SK-N-SH treated with all-trans-retinoic acid at 6 μM for 48 hours (cell line): Measurements from ENCODE around the gene SFXN5.

ENCODE experiments used
- ATAC-seq: fragments of 200-7000 bp; cut with Tn5 transposase; 3 replicates; pipeline ENCODE4 v1.9.1; 2020; ENCODE audit warnings: mild to moderate bottlenecking, moderate library complexity
- ARNTL ChIP-seq: fragments of 450-650 bp; formaldehyde crosslinking; IDR thresholded peaks from 2 replicates; pipeline ENCODE4 v1.5.0; 2020; ENCODE audit warnings: low read depth, mild to moderate bottlenecking, moderate library complexity, borderline replicate concordance
- BACH2 ChIP-seq: fragments of 250-450 bp; sonication (Bioruptor Pico); IDR thresholded peaks from 2 replicates; pipeline ENCODE4 v1.9.0; 2021; ENCODE audit warnings: mild to moderate bottlenecking, borderline replicate concordance
- CSDC2 ChIP-seq: fragments of 250-450 bp; sonication (Bioruptor Pico); IDR thresholded peaks from 2 replicates; pipeline ENCODE4 v1.5.0; 2020; ENCODE audit warnings: mild to moderate bottlenecking, moderate library complexity
- CSRNP3 ChIP-seq: fragments of 250-450 bp; sonication (Bioruptor Pico); IDR thresholded peaks from 2 replicates; pipeline ENCODE4 v1.5.1; 2021; ENCODE audit warnings: mild to moderate bottlenecking, moderate library complexity
- ESRRG ChIP-seq: fragments of 250-450 bp; sonication (Bioruptor Pico); IDR thresholded peaks from 2 replicates; pipeline ENCODE4 v1.6.1; 2021; ENCODE audit warnings: mild to moderate bottlenecking
- GLIS3 ChIP-seq: fragments of 250-450 bp; sonication (Bioruptor Pico); IDR thresholded peaks from 2 replicates; pipeline ENCODE4 v1.5.0; 2020; ENCODE audit warnings: mild to moderate bottlenecking, moderate library complexity
- ISL1 ChIP-seq: fragments of 250-450 bp; sonication (Bioruptor Pico); IDR thresholded peaks from 2 replicates; pipeline ENCODE4 v2.1.2; 2022; ENCODE audit warnings: mild to moderate bottlenecking, moderate library complexity
- OSR1 ChIP-seq: fragments of 250-450 bp; sonication (Bioruptor Pico); IDR thresholded peaks from 2 replicates; pipeline ENCODE4 v1.8.0; 2022; ENCODE audit warnings: moderate library complexity, mild to moderate bottlenecking, inconsistent platforms
- POU6F1 ChIP-seq: fragments of 250-450 bp; sonication (Bioruptor Pico); IDR thresholded peaks from 2 replicates; pipeline ENCODE4 v1.8.0; 2021; ENCODE audit warnings: low read depth, mild to moderate bottlenecking, moderate library complexity, borderline replicate concordance
- PPARA ChIP-seq: fragments of 250-450 bp; sonication (Bioruptor Pico); IDR thresholded peaks from 2 replicates; pipeline ENCODE4 v1.5.0; 2020; ENCODE audit warnings: mild to moderate bottlenecking, borderline replicate concordance
- RARB ChIP-seq: fragments of 250-450 bp; sonication (Bioruptor Pico); IDR thresholded peaks from 2 replicates; pipeline ENCODE4 v1.8.0; 2021; ENCODE audit warnings: mild to moderate bottlenecking, moderate library complexity
- SNAI2 ChIP-seq: fragments of 250-450 bp; sonication (Bioruptor Pico); IDR thresholded peaks from 2 replicates; pipeline ENCODE4 v1.5.0; 2020; ENCODE audit warnings: mild to moderate bottlenecking, moderate library complexity
- TOX ChIP-seq: fragments of 250-450 bp; sonication (Bioruptor Pico); IDR thresholded peaks from 2 replicates; pipeline ENCODE4 v1.8.0; 2021; ENCODE audit warnings: mild to moderate bottlenecking, moderate library complexity, borderline replicate concordance
- ZC3H10 ChIP-seq: fragments of 250-450 bp; sonication (Bioruptor Pico); IDR thresholded peaks from 2 replicates; pipeline ENCODE4 v1.5.1; 2021; ENCODE audit warnings: mild to moderate bottlenecking, moderate library complexity
- ZFP30 ChIP-seq: fragments of 450-650 bp; formaldehyde crosslinking; IDR thresholded peaks from 2 replicates; pipeline ENCODE4 v1.5.0; 2022; ENCODE audit warnings: mild to moderate bottlenecking, moderate library complexity
- ZNF565 ChIP-seq: fragments of 450-650 bp; formaldehyde crosslinking; conservative IDR thresholded peaks from 2 replicates; pipeline ENCODE4 v1.5.0; 2020; ENCODE audit warnings: low read depth, mild to moderate bottlenecking, moderate library complexity
- ZNF70 ChIP-seq: fragments of 450-650 bp; formaldehyde crosslinking; IDR thresholded peaks from 2 replicates; pipeline ENCODE4 v1.5.0; 2020; ENCODE audit warnings: mild to moderate bottlenecking, moderate library complexity
- ZNF8 ChIP-seq: fragments of 450-650 bp; formaldehyde crosslinking; IDR thresholded peaks from 2 replicates; pipeline ENCODE4 v1.5.0; 2020; ENCODE audit warnings: mild to moderate bottlenecking, moderate library complexity
- TF ChIP-seq, protein P1 (sequence below): fragments of 250-450 bp; sonication (Bioruptor Pico); IDR thresholded peaks from 2 replicates; pipeline ENCODE4 v1.5.0; 2020; ENCODE audit warnings: mild to moderate bottlenecking, moderate library complexity
- TF ChIP-seq, protein P2 (sequence below): fragments of 250-450 bp; sonication (Bioruptor Pico); IDR thresholded peaks from 2 replicates; pipeline ENCODE4 v1.5.1; 2020; ENCODE audit warnings: low read depth, mild to moderate bottlenecking, moderate library complexity

The SFXN5 gene

DNA sequence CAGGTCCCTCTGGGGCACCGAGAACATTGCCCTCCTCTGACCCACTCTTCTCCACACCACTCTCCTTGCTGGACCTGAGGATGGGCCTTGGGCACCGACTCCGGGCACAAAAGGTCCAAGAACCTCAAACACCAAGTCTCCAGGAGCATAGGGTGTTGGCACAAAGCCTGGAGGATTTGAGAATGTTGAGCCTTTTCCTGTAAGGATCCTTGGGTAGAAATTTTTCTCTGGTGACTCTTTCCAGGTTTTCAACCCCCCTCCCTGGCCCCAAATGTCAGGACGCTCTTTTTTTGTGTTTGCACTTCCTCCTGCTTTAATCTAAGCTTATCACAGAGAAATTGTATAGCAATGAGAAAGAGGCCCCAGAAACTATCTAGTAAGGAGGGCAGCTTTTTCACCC, 175.1 kb downstream of the SFXN5 start (continued):
- TF ChIP-seq CSRNP3 (CRISPR knock-in tag): no peak
- no peak for TF ChIP-seq PPARA (CRISPR knock-in tag)
- TF ChIP-seq ESRRG (CRISPR knock-in tag): no peak
- no peak for TF ChIP-seq ISL1
- no peak for TF ChIP-seq OSR1 (CRISPR knock-in tag)

DNA sequence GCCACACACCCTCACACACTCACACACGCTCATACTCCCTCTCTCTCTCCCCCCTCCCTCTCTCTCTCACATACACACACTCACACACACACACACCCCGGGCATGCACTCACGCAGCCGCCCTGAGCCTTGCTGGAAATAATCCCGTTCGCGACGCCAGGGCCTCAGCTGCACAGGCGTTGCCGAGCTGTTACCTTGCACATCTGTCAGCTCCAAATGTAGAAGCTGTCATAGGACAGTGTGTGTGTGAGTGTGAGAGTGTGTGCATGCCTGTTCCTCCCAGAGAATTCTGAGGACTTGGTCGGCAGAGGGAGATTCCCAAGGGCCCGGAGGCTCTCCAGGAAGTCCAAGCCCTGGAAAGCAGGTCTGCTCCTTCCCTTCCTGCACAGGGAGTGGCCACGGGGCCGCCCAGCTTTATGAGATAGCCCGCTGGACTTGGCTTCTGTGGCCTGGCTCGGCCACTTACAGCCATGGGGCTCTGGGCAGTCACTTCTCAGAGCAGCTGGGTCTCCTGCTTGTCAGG, 175.7 kb downstream of the SFXN5 start:
- no peak for ATAC-seq
- TF ChIP-seq ZNF565 (CRISPR knock-in tag) (no peak), POU6F1 (CRISPR knock-in tag) (no peak), TOX (CRISPR knock-in tag) (no peak), RARB (no peak), ESRRG (CRISPR knock-in tag) (no peak), SNAI2 (CRISPR knock-in tag) (no peak), ISL1 (no peak), BACH2 (no peak), PPARA (CRISPR knock-in tag) (no peak), CSRNP3 (CRISPR knock-in tag) (no peak), ZFP30 (CRISPR knock-in tag) (no peak), ZC3H10 (CRISPR knock-in tag) (no peak), ARNTL (CRISPR knock-in tag) (no peak), ZNF70 (CRISPR knock-in tag) (no peak), ZNF8 (CRISPR knock-in tag) (no peak), CSDC2 (no peak), OSR1 (CRISPR knock-in tag) (no peak)
- TF ChIP-seq, protein P1, sequence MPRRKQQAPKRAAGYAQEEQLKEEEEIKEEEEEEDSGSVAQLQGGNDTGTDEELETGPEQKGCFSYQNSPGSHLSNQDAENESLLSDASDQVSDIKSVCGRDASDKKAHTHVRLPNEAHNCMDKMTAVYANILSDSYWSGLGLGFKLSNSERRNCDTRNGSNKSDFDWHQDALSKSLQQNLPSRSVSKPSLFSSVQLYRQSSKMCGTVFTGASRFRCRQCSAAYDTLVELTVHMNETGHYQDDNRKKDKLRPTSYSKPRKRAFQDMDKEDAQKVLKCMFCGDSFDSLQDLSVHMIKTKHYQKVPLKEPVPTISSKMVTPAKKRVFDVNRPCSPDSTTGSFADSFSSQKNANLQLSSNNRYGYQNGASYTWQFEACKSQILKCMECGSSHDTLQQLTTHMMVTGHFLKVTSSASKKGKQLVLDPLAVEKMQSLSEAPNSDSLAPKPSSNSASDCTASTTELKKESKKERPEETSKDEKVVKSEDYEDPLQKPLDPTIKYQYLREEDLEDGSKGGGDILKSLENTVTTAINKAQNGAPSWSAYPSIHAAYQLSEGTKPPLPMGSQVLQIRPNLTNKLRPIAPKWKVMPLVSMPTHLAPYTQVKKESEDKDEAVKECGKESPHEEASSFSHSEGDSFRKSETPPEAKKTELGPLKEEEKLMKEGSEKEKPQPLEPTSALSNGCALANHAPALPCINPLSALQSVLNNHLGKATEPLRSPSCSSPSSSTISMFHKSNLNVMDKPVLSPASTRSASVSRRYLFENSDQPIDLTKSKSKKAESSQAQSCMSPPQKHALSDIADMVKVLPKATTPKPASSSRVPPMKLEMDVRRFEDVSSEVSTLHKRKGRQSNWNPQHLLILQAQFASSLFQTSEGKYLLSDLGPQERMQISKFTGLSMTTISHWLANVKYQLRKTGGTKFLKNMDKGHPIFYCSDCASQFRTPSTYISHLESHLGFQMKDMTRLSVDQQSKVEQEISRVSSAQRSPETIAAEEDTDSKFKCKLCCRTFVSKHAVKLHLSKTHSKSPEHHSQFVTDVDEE (CRISPR knock-in tag): no peak
- TF ChIP-seq, protein P2, sequence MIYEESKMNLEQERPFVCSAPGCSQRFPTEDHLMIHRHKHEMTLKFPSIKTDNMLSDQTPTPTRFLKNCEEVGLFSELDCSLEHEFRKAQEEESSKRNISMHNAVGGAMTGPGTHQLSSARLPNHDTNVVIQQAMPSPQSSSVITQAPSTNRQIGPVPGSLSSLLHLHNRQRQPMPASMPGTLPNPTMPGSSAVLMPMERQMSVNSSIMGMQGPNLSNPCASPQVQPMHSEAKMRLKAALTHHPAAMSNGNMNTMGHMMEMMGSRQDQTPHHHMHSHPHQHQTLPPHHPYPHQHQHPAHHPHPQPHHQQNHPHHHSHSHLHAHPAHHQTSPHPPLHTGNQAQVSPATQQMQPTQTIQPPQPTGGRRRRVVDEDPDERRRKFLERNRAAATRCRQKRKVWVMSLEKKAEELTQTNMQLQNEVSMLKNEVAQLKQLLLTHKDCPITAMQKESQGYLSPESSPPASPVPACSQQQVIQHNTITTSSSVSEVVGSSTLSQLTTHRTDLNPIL: no peak

DNA sequence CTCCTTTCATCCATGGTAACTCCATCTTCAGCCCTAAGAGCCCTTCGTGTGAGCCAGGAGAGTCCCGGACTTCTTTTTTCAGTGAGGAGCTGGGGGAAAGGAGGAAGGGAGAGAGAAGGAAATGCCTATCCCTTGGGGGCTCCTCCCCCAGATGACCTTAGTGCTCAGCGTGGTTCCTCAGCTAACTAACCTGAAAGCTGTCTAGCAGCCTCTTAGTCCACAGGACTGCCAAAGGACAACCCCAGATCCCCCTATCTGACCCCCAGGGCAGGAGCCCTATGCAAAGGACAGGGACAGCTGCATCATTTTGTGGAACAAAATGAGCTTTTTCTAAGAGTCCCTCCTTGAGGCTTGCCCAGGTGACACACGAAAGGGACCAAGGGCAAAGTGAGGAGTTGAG, 176.4 kb downstream of the SFXN5 start:
- no peak for ATAC-seq
- TF ChIP-seq ZNF565 (CRISPR knock-in tag) (no peak), GLIS3 (CRISPR knock-in tag) (no peak), ISL1 (no peak), POU6F1 (CRISPR knock-in tag) (no peak), TOX (CRISPR knock-in tag) (no peak), ARNTL (CRISPR knock-in tag) (no peak), ZC3H10 (CRISPR knock-in tag) (no peak), ZFP30 (CRISPR knock-in tag) (no peak), ZNF70 (CRISPR knock-in tag) (no peak)
- TF ChIP-seq, protein P1 (CRISPR knock-in tag): no peak
- TF ChIP-seq, all 23 proteins: peak for 0
